GM20000 (cell line): ENCODE data around the gene GPATCH8.

Experiments
- DNase-seq: peaks from one replicate; pipeline ENCODE4 v3.0.0; 2012; ENCODE audit warnings: low spot score
- CTCF ChIP-seq: IDR thresholded peaks from 2 replicates; pipeline ENCODE4 v1.5.1; 2012; ENCODE audit warnings: mild to moderate bottlenecking, control low read depth; ENCODE audit errors: extremely low read depth, missing control alignments

GPATCH8 gene

DNA sequence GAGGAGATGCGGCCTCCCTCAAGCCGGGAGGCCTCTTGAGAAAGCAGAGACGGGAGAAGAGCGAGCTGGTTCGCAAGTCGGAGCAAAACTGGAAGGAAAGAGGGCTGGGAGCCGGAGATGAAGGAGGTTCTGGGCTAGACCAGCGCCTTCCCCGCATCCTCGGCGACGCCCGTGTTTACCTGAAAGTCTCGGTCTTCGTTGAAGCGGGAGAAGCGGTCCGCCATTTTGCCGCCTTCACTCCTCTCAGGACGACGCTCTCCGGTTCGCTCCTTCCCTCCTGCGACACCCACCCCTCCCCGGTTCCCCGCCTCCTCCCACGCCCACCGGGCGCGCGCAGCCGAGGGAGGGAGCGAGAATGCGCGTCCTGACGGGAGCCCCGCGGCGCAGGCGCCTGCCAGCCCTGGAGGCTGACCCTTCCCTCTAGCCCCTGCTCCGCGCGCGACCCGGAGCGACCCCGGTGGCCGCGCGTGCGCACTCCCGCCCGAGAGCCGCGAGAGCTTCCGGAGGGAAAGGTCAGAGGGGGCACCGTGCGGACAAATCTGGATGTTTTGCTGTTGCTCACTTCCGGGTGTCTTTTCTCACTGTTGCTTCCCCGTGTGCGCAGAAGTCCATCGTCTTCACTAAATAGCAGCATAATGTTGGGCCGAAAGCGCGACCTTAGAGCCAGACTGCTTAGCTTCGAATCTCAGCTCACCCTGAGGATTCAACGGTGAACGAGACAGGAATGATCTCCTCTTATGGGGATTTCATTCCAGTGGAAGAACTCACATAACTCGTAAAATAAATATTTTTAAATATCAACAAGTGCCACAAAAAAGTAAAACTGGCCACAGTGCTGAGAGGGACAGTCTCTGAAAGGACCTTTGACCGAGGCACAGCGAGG is at the start of gene GPATCH8:
TSS of gene GPATCH8 (minus strand) at position 260 of the 883 bp plus-strand sequence. CDS start at position 224, 36 bp downstream.
- peak; percentile 98 for DNase-seq
- TF ChIP-seq CTCF: no peak

- TF ChIP-seq CTCF: no peak
- no peak for DNase-seq
Observed at GRCh38 chr17:44552361-44552760, 49.2 kb upstream of the GPATCH8 start.

GRCh38 chr17:44549686-44550085 is 46.5 kb upstream of the GPATCH8 start:
- TF ChIP-seq CTCF: no peak
- no peak for DNase-seq

- TF ChIP-seq CTCF: no peak
- DNase-seq: no peak
Observed at GRCh38 chr17:44548376-44549230, 45.4 kb upstream of the GPATCH8 start.

DNA sequence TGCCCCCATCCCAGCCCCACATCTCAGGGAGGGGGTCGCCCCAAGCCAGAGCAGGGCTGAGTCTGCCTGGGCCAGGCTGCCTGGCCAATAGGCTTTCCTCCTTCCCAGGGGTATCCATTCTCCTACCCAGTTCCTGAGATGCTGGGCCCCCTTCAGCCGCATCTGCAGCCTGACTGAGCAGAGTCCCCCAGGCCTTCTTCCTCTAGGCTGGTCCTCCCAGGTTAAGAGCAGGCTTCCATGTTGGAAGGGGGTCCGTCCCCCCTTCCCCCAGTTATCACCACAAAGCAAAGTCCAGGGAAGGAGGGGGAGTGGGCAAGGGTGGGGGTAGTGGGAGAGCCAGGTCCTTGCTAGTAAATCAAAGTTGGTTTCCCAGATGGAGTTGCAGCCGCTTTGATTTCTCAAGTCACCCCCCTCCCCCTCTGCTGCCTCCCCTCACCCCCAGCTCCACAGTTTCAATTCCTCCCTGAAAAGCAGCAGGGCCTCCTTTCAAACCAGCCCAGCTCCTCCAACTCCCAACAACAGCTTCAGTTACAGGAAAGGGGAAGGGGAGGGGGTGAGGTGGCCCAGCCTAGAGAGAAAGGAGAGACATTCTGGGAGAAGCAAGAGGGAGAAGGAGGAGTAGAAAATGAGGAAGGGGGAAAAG is 44.5 kb upstream of the GPATCH8 start:
- no peak for DNase-seq
- no peak for TF ChIP-seq CTCF

GRCh38 chr17:44546671-44547606 is 43.7 kb upstream of the GPATCH8 start:
- no peak for DNase-seq

More at GRCh38 chr17:44546671-44547606, 43.7 kb upstream of the GPATCH8 start:
- no peak for TF ChIP-seq CTCF
